Mesenchymal stem cell (in vitro differentiated cells and primary cell): Measurements from ENCODE around the gene ZNF346.

Experiments
- DNase-seq: peaks from one replicate; pipeline ENCODE4 v3.0.0-alpha.2; 2013
- H2AFZ ChIP-seq: one replicate; pipeline ENCODE4 v1.6.1; 2013; ENCODE audit warnings: low read depth, mild to moderate bottlenecking, control low read depth, inconsistent platforms, low read length, moderate library complexity
- H2AK5ac ChIP-seq: 2 replicates; pipeline ENCODE4 v1.6.1; 2013; ENCODE audit warnings: low read length, moderate library complexity, mild to moderate bottlenecking, inconsistent platforms; ENCODE audit not compliant: severe bottlenecking
- H2BK120ac ChIP-seq: one replicate; pipeline ENCODE4 v1.6.1; 2013; ENCODE audit warnings: low read depth, mild to moderate bottlenecking, inconsistent platforms, low read length, moderate library complexity
- H2BK12ac ChIP-seq, 2 experiments: one replicate each; pipeline ENCODE4 v1.6.1; 2013; ENCODE audit warnings: inconsistent platforms in 2 of 2, low read length in 2 of 2, mild to moderate bottlenecking in 2 of 2, moderate library complexity in 2 of 2, control low read depth in 1 of 2
- H2BK15ac ChIP-seq: one replicate; pipeline ENCODE4 v1.6.1; 2013; ENCODE audit warnings: mild to moderate bottlenecking, low read depth, inconsistent platforms; ENCODE audit not compliant: poor library complexity, severe bottlenecking
- H2BK5ac ChIP-seq: 2 replicates; pipeline ENCODE4 v1.6.1; 2013; ENCODE audit warnings: low read depth, mild to moderate bottlenecking, low read length, control low read depth, inconsistent platforms; ENCODE audit not compliant: poor library complexity, severe bottlenecking
- H3K14ac ChIP-seq, 2 experiments: one replicate each; pipeline ENCODE4 v1.6.1; 2013; ENCODE audit warnings: inconsistent platforms in 2 of 2, low read length in 2 of 2, control low read depth in 1 of 2, mild to moderate bottlenecking in 1 of 2, moderate library complexity in 1 of 2
- H3K18ac ChIP-seq, 2 experiments: one replicate each; pipeline ENCODE4 v1.6.1; 2013; ENCODE audit warnings: inconsistent platforms in 2 of 2, low read length in 2 of 2, control low read depth in 1 of 2, low read depth in 1 of 2, mild to moderate bottlenecking in 1 of 2
- H3K23ac ChIP-seq, 2 experiments: one replicate each; pipeline ENCODE4 v1.6.1; 2013; ENCODE audit warnings: inconsistent platforms in 2 of 2, low read length in 2 of 2, mild to moderate bottlenecking in 2 of 2, moderate library complexity in 2 of 2, control low read depth in 1 of 2
- H3K27ac ChIP-seq: 2 replicates; pipeline ENCODE4 v1.5.1; 2013; ENCODE audit warnings: mild to moderate bottlenecking, moderate library complexity, low read length, control low read depth, inconsistent platforms; ENCODE audit not compliant: poor library complexity, severe bottlenecking
- H3K27me3 ChIP-seq, 2 experiments: 2 replicates each; pipeline versions ENCODE4 v1.6.1 to v1.7.0; 2013; ENCODE audit warnings: low read length in 2 of 2, mild to moderate bottlenecking in 2 of 2, moderate library complexity in 2 of 2, control low read depth in 1 of 2, inconsistent platforms in 1 of 2; ENCODE audit not compliant: control insufficient read depth in 1 of 2, insufficient read depth in 1 of 2
- H3K36me3 ChIP-seq, 2 experiments: 2 replicates each; pipeline versions ENCODE4 v1.6.1 to v1.7.0; 2013; ENCODE audit warnings: low read length in 2 of 2, control low read depth in 1 of 2, inconsistent platforms in 1 of 2, low read depth in 1 of 2, mild to moderate bottlenecking in 1 of 2; ENCODE audit not compliant: insufficient read depth in 2 of 2, control insufficient read depth in 1 of 2
- H3K4ac ChIP-seq, 2 experiments: one replicate each; pipeline ENCODE4 v1.6.1; 2013; ENCODE audit warnings: inconsistent platforms in 2 of 2, low read length in 2 of 2, mild to moderate bottlenecking in 2 of 2, moderate library complexity in 2 of 2, control low read depth in 1 of 2, low read depth in 1 of 2
- H3K4me1 ChIP-seq: 2 replicates; pipeline ENCODE4 v1.6.1; 2013; ENCODE audit warnings: low read depth, low read length, control low read depth; ENCODE audit not compliant: control insufficient read depth, insufficient read depth
- H3K4me2 ChIP-seq: 2 replicates; pipeline ENCODE4 v1.6.1; 2013; ENCODE audit warnings: low read length, mild to moderate bottlenecking, inconsistent platforms; ENCODE audit not compliant: poor library complexity, severe bottlenecking
- H3K4me3 ChIP-seq, 2 experiments: 2 replicates each; pipeline versions ENCODE4 v1.5.1 to v1.7.0; 2013; ENCODE audit warnings: low read length in 2 of 2, mild to moderate bottlenecking in 2 of 2, control low read depth in 1 of 2, low read depth in 1 of 2; ENCODE audit not compliant: insufficient read depth in 1 of 2
- H3K79me1 ChIP-seq: replicated peaks from 2 replicates; pipeline ENCODE4 v1.6.1; 2013; ENCODE audit warnings: mild to moderate bottlenecking, control low read depth, low read length, inconsistent platforms; ENCODE audit not compliant: poor library complexity, severe bottlenecking
- H3K9ac ChIP-seq: 2 replicates; pipeline ENCODE4 v1.7.0; 2013; ENCODE audit warnings: mild to moderate bottlenecking, low read length, moderate library complexity
- H3K9me3 ChIP-seq: 2 replicates; pipeline ENCODE4 v1.7.0; 2013; ENCODE audit warnings: mild to moderate bottlenecking, low read length; ENCODE audit not compliant: control insufficient read depth
- H4K8ac ChIP-seq: one replicate; pipeline ENCODE4 v1.6.1; 2013; ENCODE audit warnings: inconsistent platforms, mild to moderate bottlenecking, low read length, moderate library complexity
- H4K91ac ChIP-seq: one replicate; pipeline ENCODE4 v1.6.1; 2013; ENCODE audit warnings: mild to moderate bottlenecking, low read length, inconsistent platforms
- WGBS: methylation state at CpG from one replicate; pipeline ENCODE4 v1.1.7; 2013; ENCODE audit warnings: mixed read lengths; 5-methylcytosine and 5-hydroxymethylcytosine counted together

The ZNF346 gene

DNA sequence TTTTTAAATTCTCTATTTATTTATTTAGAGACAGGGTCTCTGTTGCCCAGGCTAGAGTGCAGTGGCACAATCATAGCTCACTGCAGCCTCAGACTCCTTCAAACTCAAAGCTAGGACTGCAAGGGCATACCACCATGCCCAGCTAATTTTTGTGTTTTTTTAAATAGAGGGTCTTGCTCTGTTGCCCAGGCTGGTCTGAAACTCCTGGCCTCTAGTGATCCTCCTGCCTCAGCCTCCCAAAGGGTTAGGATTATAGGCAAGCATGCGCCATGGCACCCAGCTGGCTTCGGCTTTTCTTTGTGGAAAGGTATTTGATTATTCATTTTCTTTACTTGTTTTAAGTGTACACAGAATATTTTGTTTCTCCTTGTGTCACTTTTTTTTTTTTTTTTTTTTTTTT, 5.2 kb downstream of the ZNF346 start:
- no peak overlapping the region for H3K27ac ChIP-seq

GRCh38 chr5:177029498-177029897, 7.0 kb downstream of the ZNF346 start:
- no peak overlapping the region for H3K4me3 ChIP-seq
- no peak overlapping the region for H3K4ac ChIP-seq
- no peak overlapping the region for H2BK15ac ChIP-seq
- no peak overlapping the region for H3K27ac ChIP-seq
- H3K27me3 ChIP-seq, result no peaks in the 10 kb centered on the region
- no peak overlapping the region for H2AFZ ChIP-seq
- H3K79me1 ChIP-seq, result peaks cover 25% of the 10 kb centered on the region
- no peak overlapping the region for H3K18ac ChIP-seq
- H3K14ac ChIP-seq, result no peak overlapping the region
- 97% methylated on average over 6 of the region's 6 CpGs for WGBS
- no peak overlapping the region for H3K23ac ChIP-seq
- no peaks in the 10 kb centered on the region for H3K4me1 ChIP-seq
- DNase-seq, result no peak
- H2BK5ac ChIP-seq, result no peak overlapping the region
- no peak overlapping the region for H2BK12ac ChIP-seq
- no peak overlapping the region for H4K8ac ChIP-seq
- H4K91ac ChIP-seq, result no peak overlapping the region
- no peak overlapping the region for H3K9ac ChIP-seq
- no peak overlapping the region for H3K4me2 ChIP-seq
- H2BK120ac ChIP-seq, result no peak overlapping the region
- peaks cover 14 to 21% of the 10 kb centered on the region in 2 experiments for H3K36me3 ChIP-seq
- H2AK5ac ChIP-seq, result no peak overlapping the region
- no peaks in the 10 kb centered on the region for H3K9me3 ChIP-seq

More for the DNA sequence above, 5.2 kb downstream of the ZNF346 start:
- H2BK120ac ChIP-seq, result no peak overlapping the region
- no peak overlapping the region for H3K23ac ChIP-seq
- no peak overlapping the region for H4K8ac ChIP-seq
- H3K9ac ChIP-seq, result no peak overlapping the region
- H4K91ac ChIP-seq, result no peak overlapping the region
- no peak overlapping the region for H3K18ac ChIP-seq
- no peak overlapping the region for H2BK15ac ChIP-seq
- no peaks in the 10 kb centered on the region for H3K9me3 ChIP-seq
- H2BK5ac ChIP-seq, result no peak overlapping the region
- no peak for DNase-seq
- peaks cover 3% of the 10 kb centered on the region for H3K4me1 ChIP-seq
- H3K4me2 ChIP-seq, result no peak overlapping the region
- peaks cover 7 to 21% of the 10 kb centered on the region in 2 experiments for H3K36me3 ChIP-seq
- H2BK12ac ChIP-seq, result no peak overlapping the region
- H3K79me1 ChIP-seq, result peaks cover 12% of the 10 kb centered on the region
- H3K14ac ChIP-seq, result no peak overlapping the region
- H2AK5ac ChIP-seq, result no peak overlapping the region
- no peak overlapping the region for H2AFZ ChIP-seq
- no peak overlapping the region for H3K4me3 ChIP-seq
- H3K4ac ChIP-seq, result no peak overlapping the region
- no peaks in the 10 kb centered on the region for H3K27me3 ChIP-seq
- no CpG with 5 or more reads among the region's 2 CpGs for whole genome bisulfite sequencing

DNA sequence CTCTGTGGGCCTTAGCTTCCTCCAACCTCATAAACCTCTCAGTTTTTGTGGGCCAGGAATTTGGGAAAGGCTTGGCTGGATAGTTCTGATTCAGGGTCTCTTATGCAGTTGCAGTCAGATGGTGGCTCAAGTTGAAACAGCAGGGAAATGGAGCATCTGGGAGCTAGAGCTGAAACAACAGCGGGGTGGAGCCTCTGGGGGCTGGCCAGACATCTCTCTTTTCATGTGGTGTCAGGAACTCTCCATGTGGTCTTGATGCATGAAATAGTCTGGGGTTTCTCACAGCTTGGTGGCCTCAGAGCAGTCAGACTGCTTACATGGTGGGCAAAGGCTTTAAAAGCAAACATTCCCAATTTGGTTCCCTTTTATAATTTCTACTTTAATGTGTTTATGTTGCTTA, 13.5 kb downstream of the ZNF346 start:
- H4K8ac ChIP-seq, result no peak overlapping the region
- no peak overlapping the region for H2BK5ac ChIP-seq
- DNase-seq, result no peak
- peaks cover 38% of the 10 kb centered on the region for H3K79me1 ChIP-seq
- no peak overlapping the region for H3K4me3 ChIP-seq
- H2BK15ac ChIP-seq, result no peak overlapping the region
- peaks cover 12% of the 10 kb centered on the region for H3K4me1 ChIP-seq
- H3K4ac ChIP-seq, result no peak overlapping the region
- WGBS, result 40% methylated on average over 1 of the region's 1 CpG
- H3K23ac ChIP-seq, result no peak overlapping the region
- H3K27ac ChIP-seq, result no peak overlapping the region
- H3K4me2 ChIP-seq, result no peak overlapping the region
- H3K9ac ChIP-seq, result no peak overlapping the region
- no peak overlapping the region for H2BK120ac ChIP-seq
- H4K91ac ChIP-seq, result no peak overlapping the region
- H3K36me3 ChIP-seq, result peaks cover 12 to 13% of the 10 kb centered on the region in 2 experiments
- H2AFZ ChIP-seq, result no peak overlapping the region
- no peaks in the 10 kb centered on the region for H3K27me3 ChIP-seq
- no peak overlapping the region for H2BK12ac ChIP-seq
- no peak overlapping the region for H2AK5ac ChIP-seq
- H3K9me3 ChIP-seq, result no peaks in the 10 kb centered on the region
- H3K18ac ChIP-seq, result no peak overlapping the region
- H3K14ac ChIP-seq, result no peak overlapping the region

DNA sequence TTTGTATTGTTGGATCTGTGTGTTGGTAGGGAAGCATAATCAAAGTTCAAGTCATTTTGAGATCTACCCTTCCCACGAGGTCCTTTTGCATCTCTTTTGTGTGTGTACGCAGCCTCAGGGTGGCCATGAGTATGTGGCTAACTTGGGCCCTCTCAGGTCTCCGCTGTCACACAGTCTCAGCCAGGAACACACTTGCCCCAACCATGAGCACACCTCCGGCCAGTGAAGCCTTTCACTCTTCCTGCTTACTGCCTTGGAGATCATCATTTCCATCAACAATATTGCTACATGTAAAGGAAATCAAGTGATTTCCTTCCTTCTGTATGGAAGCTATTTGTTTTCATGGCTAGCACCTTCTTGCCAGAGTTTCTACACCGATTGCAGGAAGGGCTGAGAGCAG, 13.9 kb downstream of the ZNF346 start:
- no peaks in the 10 kb centered on the region for H3K9me3 ChIP-seq
- 70% methylated on average over 5 of the region's 5 CpGs for WGBS
- no peaks in the 10 kb centered on the region for H3K27me3 ChIP-seq
- H3K9ac ChIP-seq, result no peak overlapping the region
- no peak overlapping the region for H3K18ac ChIP-seq
- no peak overlapping the region for H4K91ac ChIP-seq
- peaks cover 12 to 14% of the 10 kb centered on the region in 2 experiments for H3K36me3 ChIP-seq
- no peak overlapping the region for H3K23ac ChIP-seq
- no peak for DNase-seq
- peaks cover 12% of the 10 kb centered on the region for H3K4me1 ChIP-seq
- no peak overlapping the region for H3K14ac ChIP-seq
- H2BK15ac ChIP-seq, result no peak overlapping the region
- no peak overlapping the region for H2BK5ac ChIP-seq
- no peak overlapping the region for H2BK120ac ChIP-seq
- H3K79me1 ChIP-seq, result peaks cover 40% of the 10 kb centered on the region
- H2AFZ ChIP-seq, result no peak overlapping the region
- no peak overlapping the region for H3K27ac ChIP-seq
- no peak overlapping the region for H4K8ac ChIP-seq
- no peak overlapping the region for H2AK5ac ChIP-seq
- H2BK12ac ChIP-seq, result no peak overlapping the region
- no peak overlapping the region for H3K4me2 ChIP-seq
- no peak overlapping the region for H3K4me3 ChIP-seq
- no peak overlapping the region for H3K4ac ChIP-seq
